ES-I3 (cell line): ENCODE results near the gene CCL18.
"Not testable (repeated sequence)": the region's sequence is repeated elsewhere in the genome, so short reads cannot be mapped to it uniquely, and the experiment has no call there.

Source experiments
- H3K36me3 ChIP-seq: 2 replicates; pipeline ENCODE4 v1.6.1; 2013; ENCODE audit warnings: mild to moderate bottlenecking, low read length, control low read depth, moderate library complexity; ENCODE audit not compliant: insufficient read depth
- H3K4me1 ChIP-seq: 2 replicates; pipeline ENCODE4 v1.6.1; 2013; ENCODE audit warnings: mild to moderate bottlenecking, control low read depth, low read length; ENCODE audit not compliant: insufficient read depth
- H3K9ac ChIP-seq: 2 replicates; pipeline ENCODE4 v1.6.1; 2013; ENCODE audit warnings: low read depth, mild to moderate bottlenecking, low read length, moderate library complexity
- H3K9me3 ChIP-seq: 2 replicates; pipeline ENCODE4 v1.6.1; 2013; ENCODE audit warnings: mild to moderate bottlenecking, low read length, moderate library complexity; ENCODE audit not compliant: control insufficient read depth, insufficient read depth

CCL18 gene

GRCh38 chr17:36121099-36121498 lies 57.0 kb downstream of the CCL18 start:
- H3K9me3 ChIP-seq, H3K9ac ChIP-seq, H3K36me3 ChIP-seq: not testable (repeated sequence)
- H3K4me1 ChIP-seq = peaks cover 15% of the 10 kb centered on the region; the same call in 1 of the 2 replicates
